K562 (cell line): Measurements from ENCODE around the gene ATP6V0E2. TPM values are rescaled to one million over a fixed set of nuclear protein-coding genes. Genes with fewer than 3 reads are reported as not detected.
A peak's percentile ranks its signal among the peaks of the same experiment; 100 is the strongest.

Experiments
- EP400 ChIP-seq: fragments of 450-650 bp; IDR thresholded peaks from 2 replicates; pipeline ENCODE4 v1.6.1; 2017; ENCODE audit warnings: antibody characterized with exemption, mild to moderate bottlenecking, moderate library complexity
- MEIS2 ChIP-seq: fragments of 450-650 bp; IDR thresholded peaks from 2 replicates; pipeline ENCODE4 v1.6.1; 2014; ENCODE audit warnings: mild to moderate bottlenecking; ENCODE audit not compliant: partially characterized antibody
- PHF21A ChIP-seq: fragments of 450-650 bp; IDR thresholded peaks from 2 replicates; pipeline ENCODE4 v1.6.1; 2017; ENCODE audit warnings: low read depth, borderline replicate concordance
- ZNF324 ChIP-seq: fragments of 250-450 bp; sonication (Bioruptor Pico); IDR thresholded peaks from 2 replicates; pipeline ENCODE4 v1.4.0; 2020; ENCODE audit warnings: mild to moderate bottlenecking
- polyA plus RNA-seq, 8 experiments: library from polyadenylated mRNA; depleted of rRNA in 4 of 8; stranded (reverse) in 5 of 8; unstranded in 3 of 8; fragments of >200 nt; fragmentation: Nextera tagmentation in 2 of 8; fragmentation: Illumina TruSeq in 1 of 8; extraction: Ambion mirVana in 2 of 8; extraction: Trizol in 1 of 8; gene quantifications; 2 replicates each; pipeline versions ENCODE4 v1.2.1 to v1.2.3, GENCODE V29; 2011 to 2014; ENCODE audit warnings: inconsistent platforms in 1 of 8, missing spikeins in 1 of 8
- total RNA-seq, 7 experiments: library from RNA; depleted of rRNA in 6 of 7; stranded (reverse); fragments of >200 nt in 6 of 7; fragmentation: Illumina TruSeq in 2 of 7; extraction: Trizol in 2 of 7; gene quantifications; 2 replicates each; pipeline versions ENCODE4 v1.2.1 to v1.2.3, GENCODE V29; 2011 to 2021; ENCODE audit warnings: low replicate concordance in 1 of 7
- TF ChIP-seq, protein P1 (sequence below): fragments of 450-650 bp; IDR thresholded peaks from 2 replicates; pipeline ENCODE4 v1.6.1; 2016; ENCODE audit warnings: low read depth
- TF ChIP-seq, protein P2 (sequence below): fragments of 250-450 bp; sonication (Bioruptor Pico); IDR thresholded peaks from 2 replicates; pipeline ENCODE4 v1.4.0; 2020; ENCODE audit warnings: mild to moderate bottlenecking, moderate library complexity

The ATP6V0E2 gene
- total and polyA plus RNA-seq, 9 of the 15 experiments (the other 6 are each of a cell fraction or from before 2014, with no cell fraction given): 0.55 to 18.5 (median 10.9) TPM

DNA sequence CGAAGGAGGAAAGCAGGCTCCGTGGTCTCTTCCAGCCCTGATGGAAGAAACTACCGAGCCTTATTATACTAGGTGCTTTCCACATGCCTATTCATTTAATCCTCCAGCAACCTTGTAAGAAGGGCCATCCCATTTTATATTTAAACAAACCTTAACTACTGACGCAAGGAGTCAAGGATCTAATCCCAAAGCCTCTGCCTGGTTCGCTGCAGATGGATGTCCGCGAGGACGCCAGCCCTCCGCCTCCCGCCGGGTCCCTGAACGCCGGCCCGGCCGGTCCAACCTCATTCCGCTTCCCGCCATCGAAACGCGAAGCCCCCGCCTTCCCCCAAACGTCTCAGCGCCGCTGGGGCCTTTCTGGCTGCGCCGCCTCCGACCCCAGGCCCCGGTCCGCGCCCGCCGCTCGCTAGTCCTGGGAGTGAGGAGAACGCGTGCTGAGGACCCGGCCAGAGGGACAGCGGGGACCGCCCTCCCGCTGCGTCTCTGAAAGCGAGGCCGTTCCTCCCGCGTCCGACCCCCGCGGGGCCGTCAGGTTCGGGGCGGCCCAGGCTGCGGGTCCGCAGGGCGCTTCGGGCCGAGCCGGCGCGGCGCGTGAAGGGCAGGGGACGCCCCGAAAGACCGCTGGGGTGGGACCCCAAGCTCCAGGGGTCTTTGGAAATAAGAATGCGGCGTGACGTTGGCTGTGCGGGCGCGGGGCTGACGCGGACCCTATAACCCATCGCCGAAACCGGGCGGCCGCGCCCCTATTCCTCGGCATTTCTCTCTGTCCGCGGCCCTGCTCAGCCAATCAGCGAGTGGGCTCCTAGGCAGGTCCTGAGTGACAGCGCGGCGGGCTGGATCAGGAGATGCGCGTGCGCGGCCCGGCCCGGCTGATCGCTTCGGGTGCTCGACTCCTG, at the start of gene ATP6V0E2 (continued):
- TF ChIP-seq, protein P1, sequence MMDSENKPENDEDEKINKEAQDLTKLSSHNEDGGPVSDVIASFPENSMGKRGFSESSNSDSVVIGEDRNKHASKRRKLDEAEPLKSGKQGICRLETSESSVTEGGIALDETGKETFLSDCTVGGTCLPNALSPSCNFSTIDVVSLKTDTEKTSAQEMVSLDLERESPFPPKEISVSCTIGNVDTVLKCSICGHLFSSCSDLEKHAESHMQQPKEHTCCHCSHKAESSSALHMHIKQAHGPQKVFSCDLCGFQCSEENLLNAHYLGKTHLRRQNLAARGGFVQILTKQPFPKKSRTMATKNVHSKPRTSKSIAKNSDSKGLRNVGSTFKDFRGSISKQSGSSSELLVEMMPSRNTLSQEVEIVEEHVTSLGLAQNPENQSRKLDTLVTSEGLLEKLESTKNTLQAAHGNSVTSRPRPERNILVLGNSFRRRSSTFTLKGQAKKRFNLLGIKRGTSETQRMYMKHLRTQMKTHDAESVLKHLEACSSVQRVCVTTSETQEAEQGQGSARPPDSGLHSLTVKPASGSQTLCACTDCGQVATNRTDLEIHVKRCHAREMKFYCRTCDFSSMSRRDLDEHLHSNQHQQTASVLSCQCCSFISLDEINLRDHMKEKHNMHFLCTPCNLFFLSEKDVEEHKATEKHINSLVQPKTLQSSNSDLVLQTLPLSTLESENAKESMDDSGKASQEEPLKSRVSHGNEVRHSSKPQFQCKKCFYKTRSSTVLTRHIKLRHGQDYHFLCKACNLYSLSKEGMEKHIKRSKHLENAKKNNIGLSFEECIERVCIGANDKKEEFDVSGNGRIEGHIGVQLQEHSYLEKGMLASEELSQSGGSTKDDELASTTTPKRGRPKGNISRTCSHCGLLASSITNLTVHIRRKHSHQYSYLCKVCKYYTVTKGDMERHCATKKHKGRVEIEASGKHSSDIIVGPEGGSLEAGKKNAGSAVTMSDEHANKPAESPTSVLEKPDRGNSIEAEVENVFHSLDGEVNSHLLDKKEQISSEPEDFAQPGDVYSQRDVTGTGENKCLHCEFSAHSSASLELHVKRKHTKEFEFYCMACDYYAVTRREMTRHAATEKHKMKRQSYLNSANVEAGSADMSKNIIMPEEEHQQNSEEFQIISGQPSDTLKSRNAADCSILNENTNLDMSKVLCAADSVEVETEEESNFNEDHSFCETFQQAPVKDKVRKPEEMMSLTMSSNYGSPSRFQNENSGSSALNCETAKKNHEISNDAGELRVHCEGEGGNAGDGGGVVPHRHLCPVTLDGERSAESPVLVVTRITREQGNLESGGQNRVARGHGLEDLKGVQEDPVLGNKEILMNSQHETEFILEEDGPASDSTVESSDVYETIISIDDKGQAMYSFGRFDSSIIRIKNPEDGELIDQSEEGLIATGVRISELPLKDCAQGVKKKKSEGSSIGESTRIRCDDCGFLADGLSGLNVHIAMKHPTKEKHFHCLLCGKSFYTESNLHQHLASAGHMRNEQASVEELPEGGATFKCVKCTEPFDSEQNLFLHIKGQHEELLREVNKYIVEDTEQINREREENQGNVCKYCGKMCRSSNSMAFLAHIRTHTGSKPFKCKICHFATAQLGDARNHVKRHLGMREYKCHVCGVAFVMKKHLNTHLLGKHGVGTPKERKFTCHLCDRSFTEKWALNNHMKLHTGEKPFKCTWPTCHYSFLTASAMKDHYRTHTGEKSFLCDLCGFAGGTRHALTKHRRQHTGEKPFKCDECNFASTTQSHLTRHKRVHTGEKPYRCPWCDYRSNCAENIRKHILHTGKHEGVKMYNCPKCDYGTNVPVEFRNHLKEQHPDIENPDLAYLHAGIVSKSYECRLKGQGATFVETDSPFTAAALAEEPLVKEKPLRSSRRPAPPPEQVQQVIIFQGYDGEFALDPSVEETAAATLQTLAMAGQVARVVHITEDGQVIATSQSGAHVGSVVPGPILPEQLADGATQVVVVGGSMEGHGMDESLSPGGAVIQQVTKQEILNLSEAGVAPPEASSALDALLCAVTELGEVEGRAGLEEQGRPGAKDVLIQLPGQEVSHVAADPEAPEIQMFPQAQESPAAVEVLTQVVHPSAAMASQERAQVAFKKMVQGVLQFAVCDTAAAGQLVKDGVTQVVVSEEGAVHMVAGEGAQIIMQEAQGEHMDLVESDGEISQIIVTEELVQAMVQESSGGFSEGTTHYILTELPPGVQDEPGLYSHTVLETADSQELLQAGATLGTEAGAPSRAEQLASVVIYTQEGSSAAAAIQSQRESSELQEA: no peak
- TF ChIP-seq PHF21A (no peak), EP400 (no peak; the same call in 1 of the 2 replicates), MEIS2 (peak; percentile 99), ZNF324 (CRISPR knock-in tag) (no peak)
- TF ChIP-seq, protein P2, sequence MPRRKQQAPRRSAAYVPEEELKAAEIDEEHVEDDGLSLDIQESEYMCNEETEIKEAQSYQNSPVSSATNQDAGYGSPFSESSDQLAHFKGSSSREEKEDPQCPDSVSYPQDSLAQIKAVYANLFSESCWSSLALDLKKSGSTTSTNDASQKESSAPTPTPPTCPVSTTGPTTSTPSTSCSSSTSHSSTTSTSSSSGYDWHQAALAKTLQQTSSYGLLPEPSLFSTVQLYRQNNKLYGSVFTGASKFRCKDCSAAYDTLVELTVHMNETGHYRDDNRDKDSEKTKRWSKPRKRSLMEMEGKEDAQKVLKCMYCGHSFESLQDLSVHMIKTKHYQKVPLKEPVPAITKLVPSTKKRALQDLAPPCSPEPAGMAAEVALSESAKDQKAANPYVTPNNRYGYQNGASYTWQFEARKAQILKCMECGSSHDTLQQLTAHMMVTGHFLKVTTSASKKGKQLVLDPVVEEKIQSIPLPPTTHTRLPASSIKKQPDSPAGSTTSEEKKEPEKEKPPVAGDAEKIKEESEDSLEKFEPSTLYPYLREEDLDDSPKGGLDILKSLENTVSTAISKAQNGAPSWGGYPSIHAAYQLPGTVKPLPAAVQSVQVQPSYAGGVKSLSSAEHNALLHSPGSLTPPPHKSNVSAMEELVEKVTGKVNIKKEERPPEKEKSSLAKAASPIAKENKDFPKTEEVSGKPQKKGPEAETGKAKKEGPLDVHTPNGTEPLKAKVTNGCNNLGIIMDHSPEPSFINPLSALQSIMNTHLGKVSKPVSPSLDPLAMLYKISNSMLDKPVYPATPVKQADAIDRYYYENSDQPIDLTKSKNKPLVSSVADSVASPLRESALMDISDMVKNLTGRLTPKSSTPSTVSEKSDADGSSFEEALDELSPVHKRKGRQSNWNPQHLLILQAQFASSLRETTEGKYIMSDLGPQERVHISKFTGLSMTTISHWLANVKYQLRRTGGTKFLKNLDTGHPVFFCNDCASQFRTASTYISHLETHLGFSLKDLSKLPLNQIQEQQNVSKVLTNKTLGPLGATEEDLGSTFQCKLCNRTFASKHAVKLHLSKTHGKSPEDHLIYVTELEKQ (CRISPR knock-in tag): no peak
